ENCODE data around the gene RIN1.

RIN1 gene

GRCh38 chr11:66288671-66289547 is 47.3 kb downstream of the RIN1 start, which contains the start of gene YIF1A:
Gene YIF1A, minus strand, starts transcription at chr11:66289143. Its CDS starts 158 bp downstream, at chr11:66288985.
- Histone ChIP-seq H3K4me1 (no peaks in the 10 kb centered on the region), H3K9ac (peak within 1 kb of the TSS; percentile 28), H3K36me3 (ENCODE audit: control insufficient read depth, insufficient read depth, low read length) (no peaks in the 10 kb centered on the region), H2AFZ (peak within 1 kb of the TSS; percentile 76), H3K79me2 (no peaks in the 10 kb centered on the region), H3K27ac (peak within 1 kb of the TSS; percentile 91), H3K27me3 (ENCODE audit: control insufficient read depth, insufficient read depth, low read length) (no peaks in the 10 kb centered on the region), H3K4me3 (ENCODE audit: low read depth, low read length) (peak within 1 kb of the TSS; percentile 84), H3K9me3 (ENCODE audit: control insufficient read depth, low read length) (no peaks in the 10 kb centered on the region), H3K4me2 (ENCODE audit: low read length) (peak within 1 kb of the TSS; percentile 87)
- peak; percentile 11 for TF ChIP-seq CTCF (IDR thresholded peaks at IDR 0.05)

GRCh38 chr11:66287889-66288670 is 48.2 kb downstream of the RIN1 start:
- Histone ChIP-seq H3K36me3 (ENCODE audit: control insufficient read depth, insufficient read depth, low read length) (no peaks in the 10 kb centered on the region), H3K4me1 (no peaks in the 10 kb centered on the region), H3K4me2 (ENCODE audit: low read length) (peak overlapping the region; percentile 62)

GRCh38 chr11:66287211-66287888 is 48.9 kb downstream of the RIN1 start:
- TF ChIP-seq CTCF (IDR thresholded peaks at IDR 0.05), result no peak
- Histone ChIP-seq H3K27me3 (ENCODE audit: control insufficient read depth, insufficient read depth, low read length) (no peaks in the 10 kb centered on the region), H3K27ac (no peak overlapping the region), H3K4me2 (ENCODE audit: low read length) (no peak overlapping the region), H3K36me3 (ENCODE audit: control insufficient read depth, insufficient read depth, low read length) (no peaks in the 10 kb centered on the region), H2AFZ (no peak overlapping the region), H3K4me3 (ENCODE audit: low read depth, low read length) (no peak overlapping the region), H3K9ac (no peak overlapping the region), H3K4me1 (no peaks in the 10 kb centered on the region), H3K9me3 (ENCODE audit: control insufficient read depth, low read length) (no peaks in the 10 kb centered on the region), H3K79me2 (no peaks in the 10 kb centered on the region)

More at GRCh38 chr11:66287889-66288670, 48.2 kb downstream of the RIN1 start:
- H3K27ac ChIP-seq, result peak overlapping the region; percentile 91
- TF ChIP-seq CTCF (IDR thresholded peaks at IDR 0.05), result no peak
- peak overlapping the region; percentile 84 for H3K4me3 ChIP-seq (ENCODE audit: low read depth, low read length)
- H3K9ac ChIP-seq, result peak overlapping the region; percentile 28
- no peaks in the 10 kb centered on the region for H3K27me3 ChIP-seq (ENCODE audit: control insufficient read depth, insufficient read depth, low read length)
- H3K79me2 ChIP-seq, result no peaks in the 10 kb centered on the region
- H2AFZ ChIP-seq, result peak overlapping the region; percentile 76
- H3K9me3 ChIP-seq (ENCODE audit: control insufficient read depth, low read length), result no peaks in the 10 kb centered on the region

- H3K36me3 ChIP-seq (ENCODE audit: control insufficient read depth, insufficient read depth, low read length), result no peaks in the 10 kb centered on the region
- H3K9me3 ChIP-seq (ENCODE audit: control insufficient read depth, low read length), result no peaks in the 10 kb centered on the region
- H3K4me3 ChIP-seq (ENCODE audit: low read depth, low read length), result no peak overlapping the region
- H2AFZ ChIP-seq, result no peak overlapping the region
- no peak overlapping the region for H3K27ac ChIP-seq
- no peak for TF ChIP-seq CTCF (IDR thresholded peaks at IDR 0.05)
- no peaks in the 10 kb centered on the region for H3K27me3 ChIP-seq (ENCODE audit: control insufficient read depth, insufficient read depth, low read length)
- no peaks in the 10 kb centered on the region for H3K4me1 ChIP-seq
- no peak overlapping the region for H3K9ac ChIP-seq
- no peak overlapping the region for H3K4me2 ChIP-seq (ENCODE audit: low read length)
- no peaks in the 10 kb centered on the region for H3K79me2 ChIP-seq
These were observed 49.5 kb downstream of the RIN1 start for GRCh38 chr11:66286699-66287098.

Data from parathyroid adenoma (tissue), 2 donors.